ENCODE data around the gene ADSL. TPM values are rescaled to one million over a fixed set of nuclear protein-coding genes. Genes with fewer than 3 reads are reported as not detected.

The ADSL gene
- total RNA-seq, 2 donors from 2014 or later, result 87.1 to 103 TPM

- no peaks in the 10 kb centered on the region for H3K9me3 Mint-ChIP-seq
- H3K27ac Mint-ChIP-seq, result no peak overlapping the region
- H3K4me1 Mint-ChIP-seq (ENCODE audit: low read depth in 2 of 2), result peaks cover 13 to 27% of the 10 kb centered on the region in 2 donors
- no peaks in the 10 kb centered on the region for H3K27me3 Mint-ChIP-seq
- DNase-seq (ENCODE audit: low spot score) (peak; percentile 38), ATAC-seq (no peak)
- H3K36me3 Mint-ChIP-seq, result peaks cover 19% of the 10 kb centered on the region
- no peak overlapping the region for H3K4me3 Mint-ChIP-seq
These were observed 77.0 kb downstream of the ADSL start for GRCh38 chr22:40423310-40423688.

GRCh38 chr22:40423882-40424640 lies 77.8 kb downstream of the ADSL start:
- DNase-seq (ENCODE audit: low spot score) (peak; percentile 54), ATAC-seq (no peak)
- Mint-ChIP-seq H3K4me1 (ENCODE audit: low read depth in 2 of 2) (peaks cover 16 to 30% of the 10 kb centered on the region in 2 donors), H3K36me3 (peaks cover 23% of the 10 kb centered on the region), H3K27me3 (no peaks in the 10 kb centered on the region), H3K9me3 (no peaks in the 10 kb centered on the region), H3K4me3 (no peak overlapping the region), H3K27ac (no peak overlapping the region)

- DNase-seq (ENCODE audit: low spot score), result no peak
These were observed 78.8 kb downstream of the ADSL start for GRCh38 chr22:40425082-40425481.

GRCh38 chr22:40426594-40427333 lies 80.5 kb downstream of the ADSL start:
- ATAC-seq (no peak), DNase-seq (ENCODE audit: low spot score) (peak; percentile 22)
- Mint-ChIP-seq H3K27me3 (no peaks in the 10 kb centered on the region), H3K27ac (peak overlapping the region in 1 of 2 donors; percentile 49), H3K4me3 (no peak overlapping the region), H3K9me3 (no peaks in the 10 kb centered on the region), H3K36me3 (peaks cover 20% of the 10 kb centered on the region), H3K4me1 (ENCODE audit: low read depth in 2 of 2) (peaks cover 12 to 33% of the 10 kb centered on the region in 2 donors)

More at GRCh38 chr22:40425082-40425481, 78.8 kb downstream of the ADSL start:
- no peaks in the 10 kb centered on the region for H3K27me3 Mint-ChIP-seq
- H3K36me3 Mint-ChIP-seq, result peaks cover 25% of the 10 kb centered on the region
- no peaks in the 10 kb centered on the region for H3K9me3 Mint-ChIP-seq
- H3K27ac Mint-ChIP-seq, result peak overlapping the region in 1 of 2 donors; percentile 13
- no peak for ATAC-seq
- H3K4me3 Mint-ChIP-seq, result no peak overlapping the region
- H3K4me1 Mint-ChIP-seq (ENCODE audit: low read depth in 2 of 2), result peaks cover 16 to 33% of the 10 kb centered on the region in 2 donors

GRCh38 chr22:40428796-40429195 lies 82.5 kb downstream of the ADSL start:
- Mint-ChIP-seq H3K4me1 (ENCODE audit: low read depth in 2 of 2) (peaks cover 3 to 19% of the 10 kb centered on the region in 2 donors), H3K27me3 (no peaks in the 10 kb centered on the region)
- peak; percentile 39 for DNase-seq (ENCODE audit: low spot score)

GRCh38 chr22:40429481-40429880 lies 83.2 kb downstream of the ADSL start:
- no peaks in the 10 kb centered on the region for H3K9me3 Mint-ChIP-seq
- H3K4me1 Mint-ChIP-seq (ENCODE audit: low read depth in 2 of 2), result peaks cover 3 to 19% of the 10 kb centered on the region in 2 donors
- peak; percentile 40 for DNase-seq (ENCODE audit: low spot score)
- H3K36me3 Mint-ChIP-seq, result peaks cover 6% of the 10 kb centered on the region
- ATAC-seq, result no peak
- no peak overlapping the region for H3K4me3 Mint-ChIP-seq
- H3K27me3 Mint-ChIP-seq, result no peaks in the 10 kb centered on the region
- no peak overlapping the region for H3K27ac Mint-ChIP-seq

More at GRCh38 chr22:40428796-40429195, 82.5 kb downstream of the ADSL start:
- no peak for ATAC-seq
- Mint-ChIP-seq H3K4me3 (no peak overlapping the region), H3K9me3 (no peaks in the 10 kb centered on the region), H3K27ac (peak overlapping the region in 1 of 2 donors; percentile 73), H3K36me3 (peaks cover 6% of the 10 kb centered on the region)

- Mint-ChIP-seq H3K4me1 (ENCODE audit: low read depth in 2 of 2) (peaks cover 3 to 18% of the 10 kb centered on the region in 2 donors), H3K27ac (no peak overlapping the region), H3K36me3 (peaks cover 6% of the 10 kb centered on the region), H3K4me3 (no peak overlapping the region), H3K27me3 (no peaks in the 10 kb centered on the region), H3K9me3 (no peaks in the 10 kb centered on the region)
- DNase-seq (ENCODE audit: low spot score) (no peak), ATAC-seq (no peak)
These were observed 84.7 kb downstream of the ADSL start for GRCh38 chr22:40430991-40431390.

- no peak for ATAC-seq
- Mint-ChIP-seq H3K9me3 (no peaks in the 10 kb centered on the region), H3K27ac (no peak overlapping the region), H3K27me3 (no peaks in the 10 kb centered on the region), H3K36me3 (peaks cover 6% of the 10 kb centered on the region), H3K4me3 (no peak overlapping the region), H3K4me1 (ENCODE audit: low read depth in 2 of 2) (peaks cover 15 to 19% of the 10 kb centered on the region in 2 donors)
- no peak for DNase-seq (ENCODE audit: low spot score)
These were observed 85.9 kb downstream of the ADSL start for GRCh38 chr22:40432157-40432556.

GRCh38 chr22:40432625-40433024 lies 86.3 kb downstream of the ADSL start:
- H3K27me3 Mint-ChIP-seq, result no peaks in the 10 kb centered on the region
- no peak for ATAC-seq
- peaks cover 16 to 22% of the 10 kb centered on the region in 2 donors for H3K4me1 Mint-ChIP-seq (ENCODE audit: low read depth in 2 of 2)
- H3K27ac Mint-ChIP-seq, result no peak overlapping the region
- H3K9me3 Mint-ChIP-seq, result no peaks in the 10 kb centered on the region
- peaks cover 6% of the 10 kb centered on the region for H3K36me3 Mint-ChIP-seq
- no peak for DNase-seq (ENCODE audit: low spot score)
- H3K4me3 Mint-ChIP-seq, result no peak overlapping the region

GRCh38 chr22:40433416-40434090 lies 87.3 kb downstream of the ADSL start:
- Mint-ChIP-seq H3K4me3 (no peak overlapping the region), H3K27ac (no peak overlapping the region), H3K4me1 (ENCODE audit: low read depth in 2 of 2) (peaks cover 22 to 25% of the 10 kb centered on the region in 2 donors), H3K36me3 (peaks cover 6% of the 10 kb centered on the region), H3K27me3 (no peaks in the 10 kb centered on the region), H3K9me3 (no peaks in the 10 kb centered on the region)
- DNase-seq (ENCODE audit: low spot score), result no peak
- no peak for ATAC-seq

- peaks cover 2% of the 10 kb centered on the region for H3K36me3 Mint-ChIP-seq
- no peak overlapping the region for H3K27ac Mint-ChIP-seq
- ATAC-seq, result no peak
- H3K4me3 Mint-ChIP-seq, result no peak overlapping the region
- H3K9me3 Mint-ChIP-seq, result no peaks in the 10 kb centered on the region
- no peaks in the 10 kb centered on the region for H3K27me3 Mint-ChIP-seq
- DNase-seq (ENCODE audit: low spot score), result no peak
- H3K4me1 Mint-ChIP-seq (ENCODE audit: low read depth in 2 of 2), result peaks cover 22 to 24% of the 10 kb centered on the region in 2 donors
These were observed 87.8 kb downstream of the ADSL start for GRCh38 chr22:40434106-40434505.

- DNase-seq (ENCODE audit: low spot score) (no peak), ATAC-seq (no peak)
- Mint-ChIP-seq H3K9me3 (no peaks in the 10 kb centered on the region), H3K36me3 (no peaks in the 10 kb centered on the region), H3K4me1 (ENCODE audit: low read depth in 2 of 2) (peaks cover 21 to 22% of the 10 kb centered on the region in 2 donors), H3K27me3 (no peaks in the 10 kb centered on the region), H3K4me3 (no peak overlapping the region), H3K27ac (no peak overlapping the region)
These were observed 88.4 kb downstream of the ADSL start for GRCh38 chr22:40434745-40435144.

- H3K9me3 Mint-ChIP-seq, result no peaks in the 10 kb centered on the region
- no peaks in the 10 kb centered on the region for H3K27me3 Mint-ChIP-seq
- ATAC-seq, result peak; percentile 72 to 76
- DNase-seq (ENCODE audit: low spot score), result no peak
- H3K4me3 Mint-ChIP-seq, result peak overlapping the region; percentile 13
- H3K36me3 Mint-ChIP-seq, result peaks cover 4% of the 10 kb centered on the region
- peaks cover 23 to 32% of the 10 kb centered on the region in 2 donors for H3K4me1 Mint-ChIP-seq (ENCODE audit: low read depth in 2 of 2)
- peak overlapping the region; percentile 74 to 80 for H3K27ac Mint-ChIP-seq
These were observed 90.5 kb downstream of the ADSL start for GRCh38 chr22:40436505-40437431.

All from natural killer cell treated with Interleukin-12 subunit alpha and Interleukin-12 subunit beta and Interleukin-15 and Interleukin-18, amount 100 ng/mL, for 72 hours (primary cell).